GM12874 (cell line): ENCODE data around the gene SEC14L3.

Source experiments
- TF ChIP-seq, protein P1 (sequence below): IDR thresholded peaks from 2 replicates; pipeline ENCODE4 v1.5.1; 2011; ENCODE audit warnings: low read depth, mild to moderate bottlenecking, control low read depth, low read length, moderate library complexity; ENCODE audit not compliant: insufficient read depth

Gene SEC14L3

DNA sequence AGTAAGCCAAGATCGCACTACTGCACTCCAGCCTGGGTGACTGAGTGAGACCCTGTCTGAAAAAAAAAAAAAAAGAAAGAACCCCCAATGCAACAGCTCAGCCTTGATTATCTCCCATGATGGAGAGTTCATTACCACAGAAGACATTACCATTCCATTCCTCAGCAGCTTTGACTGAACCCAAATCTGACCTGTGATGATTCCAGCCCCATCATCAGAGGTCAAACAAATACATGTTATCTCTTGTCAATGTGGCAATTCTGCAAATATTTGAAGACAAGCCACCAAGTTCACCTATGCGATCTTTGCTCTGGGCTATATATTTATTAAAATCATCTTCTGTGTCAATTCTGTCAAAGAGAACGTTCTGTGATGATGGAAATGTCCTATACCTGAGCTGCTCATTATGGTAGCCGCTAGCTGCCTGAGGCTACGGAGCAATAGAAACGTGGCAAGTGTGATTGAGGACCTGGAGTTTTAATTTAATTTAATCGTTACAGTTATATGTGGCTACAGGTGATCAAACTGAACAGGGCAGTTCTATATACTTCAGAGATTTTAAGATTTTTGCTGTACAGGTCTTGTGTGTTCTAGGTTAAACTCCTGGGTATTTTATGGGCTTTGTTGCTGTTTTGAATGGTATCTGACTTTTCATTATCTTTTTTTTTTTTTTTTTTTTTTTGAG lies 25.8 kb upstream of the SEC14L3 start:
- TF ChIP-seq, protein P1, sequence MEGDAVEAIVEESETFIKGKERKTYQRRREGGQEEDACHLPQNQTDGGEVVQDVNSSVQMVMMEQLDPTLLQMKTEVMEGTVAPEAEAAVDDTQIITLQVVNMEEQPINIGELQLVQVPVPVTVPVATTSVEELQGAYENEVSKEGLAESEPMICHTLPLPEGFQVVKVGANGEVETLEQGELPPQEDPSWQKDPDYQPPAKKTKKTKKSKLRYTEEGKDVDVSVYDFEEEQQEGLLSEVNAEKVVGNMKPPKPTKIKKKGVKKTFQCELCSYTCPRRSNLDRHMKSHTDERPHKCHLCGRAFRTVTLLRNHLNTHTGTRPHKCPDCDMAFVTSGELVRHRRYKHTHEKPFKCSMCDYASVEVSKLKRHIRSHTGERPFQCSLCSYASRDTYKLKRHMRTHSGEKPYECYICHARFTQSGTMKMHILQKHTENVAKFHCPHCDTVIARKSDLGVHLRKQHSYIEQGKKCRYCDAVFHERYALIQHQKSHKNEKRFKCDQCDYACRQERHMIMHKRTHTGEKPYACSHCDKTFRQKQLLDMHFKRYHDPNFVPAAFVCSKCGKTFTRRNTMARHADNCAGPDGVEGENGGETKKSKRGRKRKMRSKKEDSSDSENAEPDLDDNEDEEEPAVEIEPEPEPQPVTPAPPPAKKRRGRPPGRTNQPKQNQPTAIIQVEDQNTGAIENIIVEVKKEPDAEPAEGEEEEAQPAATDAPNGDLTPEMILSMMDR: no peak

GRCh38 chr22:30495041-30495784 lies 23.4 kb upstream of the SEC14L3 start:
- TF ChIP-seq, protein P1: no peak

DNA sequence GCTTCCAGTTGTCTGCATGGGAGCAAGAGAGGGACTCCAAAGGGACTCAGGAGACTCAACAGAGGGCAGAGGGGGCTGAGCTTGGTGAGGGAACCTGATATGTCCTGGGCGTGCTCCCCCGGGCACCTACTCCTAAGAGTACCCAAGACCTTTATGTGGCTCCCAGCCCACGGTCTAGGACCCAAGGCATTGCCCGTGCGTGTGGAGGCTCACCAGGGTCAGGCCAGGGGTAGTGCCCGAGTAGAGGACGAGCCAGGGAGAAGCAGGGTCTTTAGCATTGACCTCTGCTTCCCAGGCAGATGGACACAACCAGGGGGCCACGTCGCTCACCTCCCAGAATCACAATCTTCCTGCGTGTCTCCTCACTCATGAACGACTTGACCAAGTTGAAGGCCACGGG lies 20.3 kb upstream of the SEC14L3 start:
- TF ChIP-seq, protein P1: no peak

DNA sequence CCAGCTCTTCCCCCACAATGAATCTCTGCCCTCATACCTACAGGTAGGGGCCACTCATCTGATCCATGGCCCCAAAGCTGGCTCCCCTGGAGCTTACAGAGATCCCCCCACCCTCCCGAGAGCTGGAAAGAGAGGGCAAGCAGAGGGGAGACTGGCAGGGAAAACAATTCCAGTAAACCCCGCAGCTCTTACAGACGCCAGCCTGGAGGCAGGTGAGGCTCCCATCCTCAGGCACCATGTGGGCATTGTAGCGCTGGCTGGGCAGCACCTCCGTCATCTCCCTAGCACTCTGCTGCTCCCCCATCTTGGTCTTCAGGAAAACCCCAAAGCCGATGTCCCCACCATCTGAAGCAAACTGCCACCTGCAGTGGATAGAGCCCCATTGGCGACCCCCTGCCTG lies 19.6 kb upstream of the SEC14L3 start:
- TF ChIP-seq, protein P1: no peak

DNA sequence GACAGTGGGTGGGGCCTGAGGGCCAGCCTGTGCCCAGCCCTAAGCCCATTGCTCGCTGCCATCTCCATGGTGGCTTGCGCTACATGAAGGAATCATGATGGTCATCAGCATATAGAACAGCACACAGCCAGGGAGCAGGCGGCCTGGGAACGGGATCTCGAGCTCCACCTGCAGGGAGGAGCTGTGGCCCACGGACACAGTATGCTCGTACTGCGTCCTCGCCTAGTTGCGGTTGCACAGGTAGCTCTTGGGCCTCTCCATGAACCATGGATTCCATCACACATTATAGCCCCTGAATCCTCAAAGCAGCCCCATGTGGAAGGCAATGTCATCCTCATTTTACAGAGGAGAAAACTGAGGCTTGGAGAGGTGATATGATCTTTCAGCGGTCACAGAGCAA lies 18.6 kb upstream of the SEC14L3 start:
- TF ChIP-seq, protein P1: 0 out of 2 replicates have a peak, but pooled peaks have one; percentile 20

- TF ChIP-seq, protein P1: no peak
Measured at GRCh38 chr22:30488121-30488520, 16.3 kb upstream of the SEC14L3 start.

- TF ChIP-seq, protein P1: no peak
Measured at GRCh38 chr22:30486661-30487115, 14.9 kb upstream of the SEC14L3 start.
